GM23338 (cell line): ENCODE data around the gene EOLA2. TPM values are rescaled to one million over a fixed set of nuclear protein-coding genes. Genes with fewer than 3 reads are reported as not detected.
"Not testable (repeated sequence)": the region's sequence is repeated elsewhere in the genome, so short reads cannot be mapped to it uniquely, and the experiment has no call there.

Experiments
- ATAC-seq: fragments of 200-7000 bp; cut with Tn5 transposase; 3 replicates; pipeline ENCODE4 v1.9.1; 2020
- DNase-seq: peaks from one replicate; pipeline ENCODE4 v3.0.0-alpha.2; 2015; ENCODE audit warnings: low spot score
- H2AFZ ChIP-seq: fragments of 200-600 bp; sonication (generic); 2 replicates; pipeline ENCODE4 v1.8.0; 2016; ENCODE audit warnings: antibody characterized with exemption, mild to moderate bottlenecking, moderate library complexity
- H3F3A ChIP-seq: fragments of 200-600 bp; sonication (generic); replicated peaks from 2 replicates; pipeline ENCODE4 v1.8.0; 2017; ENCODE audit warnings: antibody characterized with exemption, mixed run types, low read depth
- H3K27ac ChIP-seq: fragments of 200-600 bp; sonication (generic); 2 replicates; pipeline ENCODE4 v1.6.1; 2016; ENCODE audit warnings: low read depth
- H3K27me3 ChIP-seq: fragments of 200-600 bp; sonication (generic); 2 replicates; pipeline ENCODE4 v1.8.0; 2016; ENCODE audit warnings: mild to moderate bottlenecking, mixed run types, moderate library complexity; ENCODE audit not compliant: insufficient read depth
- H3K36me3 ChIP-seq: fragments of 200-600 bp; sonication (generic); 2 replicates; pipeline ENCODE4 v1.8.0; 2016; ENCODE audit warnings: mild to moderate bottlenecking; ENCODE audit not compliant: insufficient read depth
- H3K4me1 ChIP-seq: fragments of 200-600 bp; sonication (generic); 2 replicates; pipeline ENCODE4 v1.8.0; 2016; ENCODE audit warnings: mild to moderate bottlenecking, moderate library complexity; ENCODE audit not compliant: insufficient read depth
- H3K4me2 ChIP-seq: fragments of 200-600 bp; sonication (generic); 2 replicates; pipeline ENCODE4 v1.7.1; 2017; ENCODE audit warnings: mixed run types
- H3K4me3 ChIP-seq: fragments of 200-600 bp; sonication (generic); 2 replicates; pipeline ENCODE4 v1.6.1; 2016; ENCODE audit warnings: mixed run types
- H3K79me2 ChIP-seq: fragments of 200-600 bp; sonication (generic); replicated peaks from 2 replicates; pipeline ENCODE4 v1.8.0; 2017; ENCODE audit warnings: mild to moderate bottlenecking; ENCODE audit not compliant: insufficient read depth
- H3K9me2 ChIP-seq: fragments of 200-600 bp; sonication (generic); 2 replicates; pipeline ENCODE4 v1.8.0; 2017; ENCODE audit not compliant: insufficient read depth
- H4K20me1 ChIP-seq: fragments of 200-600 bp; sonication (generic); replicated peaks from 2 replicates; pipeline ENCODE4 v1.8.0; 2017; ENCODE audit warnings: mild to moderate bottlenecking; ENCODE audit not compliant: insufficient read depth
- H3K27ac Mint-ChIP-seq: 2 replicates; pipeline ENCODE4 v1.8.0; 2020; ENCODE audit warnings: inconsistent platforms, mild to moderate bottlenecking, moderate library complexity, mixed read lengths
- H3K27me3 Mint-ChIP-seq: 3 replicates; pipeline ENCODE4 v1.8.0; 2022; ENCODE audit warnings: low read depth, mild to moderate bottlenecking, moderate library complexity, mixed read lengths, inconsistent platforms; ENCODE audit not compliant: insufficient read depth, poor library complexity
- H3K36me3 Mint-ChIP-seq: 3 replicates; pipeline ENCODE4 v1.8.0; 2021; ENCODE audit warnings: low read depth, mild to moderate bottlenecking, inconsistent platforms, moderate library complexity, mixed read lengths
- H3K4me1 Mint-ChIP-seq: 3 replicates; pipeline ENCODE4 v1.8.0; 2020; ENCODE audit warnings: mild to moderate bottlenecking, inconsistent platforms, mixed read lengths
- H3K4me3 Mint-ChIP-seq: 3 replicates; pipeline ENCODE4 v1.8.0; 2021; ENCODE audit warnings: moderate library complexity, mild to moderate bottlenecking, inconsistent platforms, mixed read lengths
- H3K9me3 Mint-ChIP-seq: 3 replicates; pipeline ENCODE4 v1.8.0; 2020; ENCODE audit warnings: moderate library complexity, mild to moderate bottlenecking, inconsistent platforms, mixed read lengths
- EZH2 ChIP-seq: fragments of 200-600 bp; sonication (generic); IDR thresholded peaks from one replicate; pipeline ENCODE4 v1.8.0; 2017; ENCODE audit warnings: antibody characterized with exemption, mild to moderate bottlenecking, low read depth; ENCODE audit not compliant: unreplicated experiment
- EZH2phosphoT487 ChIP-seq: fragments of 200-600 bp; sonication (generic); IDR thresholded peaks from one replicate; pipeline ENCODE4 v1.8.1; 2018; ENCODE audit warnings: antibody characterized with exemption; ENCODE audit not compliant: unreplicated experiment
- NANOG ChIP-seq: IDR thresholded peaks from 2 replicates; pipeline ENCODE4 v1.6.1; 2016; ENCODE audit warnings: antibody characterized with exemption, borderline replicate concordance
- POLR2AphosphoS5 ChIP-seq: IDR thresholded peaks from 2 replicates; pipeline ENCODE4 v1.6.1; 2016; ENCODE audit warnings: antibody characterized with exemption, low read depth
- STAT1 ChIP-seq: IDR thresholded peaks from one replicate; pipeline ENCODE4 v1.6.1; 2016; ENCODE audit warnings: antibody characterized with exemption; ENCODE audit not compliant: unreplicated experiment
- ZNF114 ChIP-seq: fragments of 250-450 bp; sonication (Bioruptor Pico); IDR thresholded peaks from 2 replicates; pipeline ENCODE4 v1.5.0; 2020; ENCODE audit warnings: mild to moderate bottlenecking, moderate library complexity
- polyA plus RNA-seq: library from polyadenylated mRNA; unstranded; fragments of >200 nt; fragmentation: Nextera tagmentation; extraction: Ambion mirVana; gene quantifications from 2 replicates; pipeline ENCODE4 v1.2.1, GENCODE V29; 2016
- total RNA-seq: library from RNA; depleted of rRNA; stranded (reverse); fragments of >200 nt; shearing (Covaris generic); gene quantifications from 2 replicates; pipeline ENCODE4 v1.2.3, GENCODE V29; 2014
- TF ChIP-seq, protein P1 (sequence below): fragments of 250-450 bp; sonication (Bioruptor Pico); IDR thresholded peaks from 2 replicates; pipeline ENCODE4 v1.5.0; 2020; ENCODE audit warnings: mild to moderate bottlenecking, moderate library complexity
- TF ChIP-seq, protein P2 (sequence below): IDR thresholded peaks from one replicate; pipeline ENCODE4 v1.6.1; 2018; ENCODE audit warnings: antibody characterized with exemption; ENCODE audit not compliant: unreplicated experiment
- TF ChIP-seq, protein P3 (sequence below): IDR thresholded peaks from 2 replicates; pipeline ENCODE4 v1.6.1; 2016; ENCODE audit warnings: antibody characterized with exemption

Gene EOLA2
- total and polyA plus RNA-seq, 2 experiments from 2014 or later: 24.4 to 25.1 TPM

DNA sequence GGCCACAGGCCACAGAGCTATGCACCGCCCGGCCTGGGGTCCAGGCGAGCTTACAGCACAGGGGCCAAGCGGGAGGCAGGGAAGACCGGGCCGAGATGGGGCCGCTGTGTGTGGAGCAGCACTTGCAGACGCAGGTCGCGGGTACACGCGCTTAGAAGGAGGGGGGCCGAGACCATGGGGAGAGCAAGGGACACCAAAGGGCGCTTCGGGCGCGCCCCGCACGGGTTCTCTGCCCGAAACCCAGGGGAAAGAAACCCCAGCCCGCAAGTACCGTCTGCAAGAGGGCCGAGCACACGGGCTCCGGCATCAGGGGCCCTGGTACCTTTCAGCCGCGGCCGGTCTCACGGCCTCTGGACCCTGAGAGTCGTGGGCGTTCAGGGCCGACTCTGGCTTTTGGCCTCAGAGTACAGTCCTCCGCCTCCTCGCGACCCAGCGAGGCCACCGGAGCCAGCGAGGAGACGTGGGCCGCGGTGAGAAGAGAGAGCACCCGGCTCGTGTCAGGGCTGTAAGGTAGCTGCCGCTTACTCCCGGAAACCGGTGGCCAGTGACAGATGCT is 342 bp downstream of the EOLA2 start:
- H3F3A ChIP-seq: no peaks in the 10 kb centered on the region
- DNase-seq (peak; percentile 20), ATAC-seq (no peak)
- Mint-ChIP-seq H3K27me3 (peaks cover 6% of the 10 kb centered on the region), H3K4me1 (no peaks in the 10 kb centered on the region), H3K36me3 (peaks cover 5% of the 10 kb centered on the region; the same call in 1 of the 3 replicates), H3K9me3 (no peaks in the 10 kb centered on the region), H3K4me3 (peak overlapping the region; percentile 86), H3K27ac (peak overlapping the region; percentile 56; the same call in 1 of the 2 replicates)
- no peaks in the 10 kb centered on the region for H4K20me1 ChIP-seq
- no peaks in the 10 kb centered on the region for H3K27me3 ChIP-seq
- no peak overlapping the region for H2AFZ ChIP-seq
- no peaks in the 10 kb centered on the region for H3K36me3 ChIP-seq
- peak overlapping the region; percentile 78 for H3K4me2 ChIP-seq
- no peaks in the 10 kb centered on the region for H3K9me2 ChIP-seq
- peaks cover 7% of the 10 kb centered on the region for H3K79me2 ChIP-seq
- H3K4me1 ChIP-seq: no peaks in the 10 kb centered on the region
- TF ChIP-seq NANOG: no peak
- TF ChIP-seq EZH2phosphoT487: no peak
- TF ChIP-seq, protein P1, sequence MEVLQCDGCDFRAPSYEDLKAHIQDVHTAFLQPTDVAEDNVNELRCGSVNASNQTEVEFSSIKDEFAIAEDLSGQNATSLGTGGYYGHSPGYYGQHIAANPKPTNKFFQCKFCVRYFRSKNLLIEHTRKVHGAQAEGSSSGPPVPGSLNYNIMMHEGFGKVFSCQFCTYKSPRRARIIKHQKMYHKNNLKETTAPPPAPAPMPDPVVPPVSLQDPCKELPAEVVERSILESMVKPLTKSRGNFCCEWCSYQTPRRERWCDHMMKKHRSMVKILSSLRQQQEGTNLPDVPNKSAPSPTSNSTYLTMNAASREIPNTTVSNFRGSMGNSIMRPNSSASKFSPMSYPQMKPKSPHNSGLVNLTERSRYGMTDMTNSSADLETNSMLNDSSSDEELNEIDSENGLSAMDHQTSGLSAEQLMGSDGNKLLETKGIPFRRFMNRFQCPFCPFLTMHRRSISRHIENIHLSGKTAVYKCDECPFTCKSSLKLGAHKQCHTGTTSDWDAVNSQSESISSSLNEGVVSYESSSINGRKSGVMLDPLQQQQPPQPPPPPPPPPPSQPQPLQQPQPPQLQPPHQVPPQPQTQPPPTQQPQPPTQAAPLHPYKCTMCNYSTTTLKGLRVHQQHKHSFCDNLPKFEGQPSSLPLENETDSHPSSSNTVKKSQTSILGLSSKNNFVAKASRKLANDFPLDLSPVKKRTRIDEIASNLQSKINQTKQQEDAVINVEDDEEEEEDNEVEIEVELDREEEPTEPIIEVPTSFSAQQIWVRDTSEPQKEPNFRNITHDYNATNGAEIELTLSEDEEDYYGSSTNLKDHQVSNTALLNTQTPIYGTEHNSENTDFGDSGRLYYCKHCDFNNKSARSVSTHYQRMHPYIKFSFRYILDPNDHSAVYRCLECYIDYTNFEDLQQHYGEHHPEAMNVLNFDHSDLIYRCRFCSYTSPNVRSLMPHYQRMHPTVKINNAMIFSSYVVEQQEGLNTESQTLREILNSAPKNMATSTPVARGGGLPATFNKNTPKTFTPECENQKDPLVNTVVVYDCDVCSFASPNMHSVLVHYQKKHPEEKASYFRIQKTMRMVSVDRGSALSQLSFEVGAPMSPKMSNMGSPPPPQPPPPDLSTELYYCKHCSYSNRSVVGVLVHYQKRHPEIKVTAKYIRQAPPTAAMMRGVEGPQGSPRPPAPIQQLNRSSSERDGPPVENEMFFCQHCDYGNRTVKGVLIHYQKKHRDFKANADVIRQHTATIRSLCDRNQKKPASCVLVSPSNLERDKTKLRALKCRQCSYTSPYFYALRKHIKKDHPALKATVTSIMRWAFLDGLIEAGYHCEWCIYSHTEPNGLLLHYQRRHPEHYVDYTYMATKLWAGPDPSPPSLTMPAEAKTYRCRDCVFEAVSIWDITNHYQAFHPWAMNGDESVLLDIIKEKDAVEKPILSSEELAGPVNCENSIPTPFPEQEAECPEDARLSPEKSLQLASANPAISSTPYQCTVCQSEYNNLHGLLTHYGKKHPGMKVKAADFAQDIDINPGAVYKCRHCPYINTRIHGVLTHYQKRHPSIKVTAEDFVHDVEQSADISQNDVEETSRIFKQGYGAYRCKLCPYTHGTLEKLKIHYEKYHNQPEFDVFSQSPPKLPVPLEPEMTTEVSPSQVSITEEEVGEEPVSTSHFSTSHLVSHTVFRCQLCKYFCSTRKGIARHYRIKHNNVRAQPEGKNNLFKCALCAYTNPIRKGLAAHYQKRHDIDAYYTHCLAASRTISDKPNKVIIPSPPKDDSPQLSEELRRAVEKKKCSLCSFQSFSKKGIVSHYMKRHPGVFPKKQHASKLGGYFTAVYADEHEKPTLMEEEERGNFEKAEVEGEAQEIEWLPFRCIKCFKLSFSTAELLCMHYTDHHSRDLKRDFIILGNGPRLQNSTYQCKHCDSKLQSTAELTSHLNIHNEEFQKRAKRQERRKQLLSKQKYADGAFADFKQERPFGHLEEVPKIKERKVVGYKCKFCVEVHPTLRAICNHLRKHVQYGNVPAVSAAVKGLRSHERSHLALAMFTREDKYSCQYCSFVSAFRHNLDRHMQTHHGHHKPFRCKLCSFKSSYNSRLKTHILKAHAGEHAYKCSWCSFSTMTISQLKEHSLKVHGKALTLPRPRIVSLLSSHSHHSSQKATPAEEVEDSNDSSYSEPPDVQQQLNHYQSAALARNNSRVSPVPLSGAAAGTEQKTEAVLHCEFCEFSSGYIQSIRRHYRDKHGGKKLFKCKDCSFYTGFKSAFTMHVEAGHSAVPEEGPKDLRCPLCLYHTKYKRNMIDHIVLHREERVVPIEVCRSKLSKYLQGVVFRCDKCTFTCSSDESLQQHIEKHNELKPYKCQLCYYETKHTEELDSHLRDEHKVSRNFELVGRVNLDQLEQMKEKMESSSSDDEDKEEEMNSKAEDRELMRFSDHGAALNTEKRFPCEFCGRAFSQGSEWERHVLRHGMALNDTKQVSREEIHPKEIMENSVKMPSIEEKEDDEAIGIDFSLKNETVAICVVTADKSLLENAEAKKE (CRISPR knock-in tag): no peak
- no peak for TF ChIP-seq EZH2
- TF ChIP-seq, protein P2, sequence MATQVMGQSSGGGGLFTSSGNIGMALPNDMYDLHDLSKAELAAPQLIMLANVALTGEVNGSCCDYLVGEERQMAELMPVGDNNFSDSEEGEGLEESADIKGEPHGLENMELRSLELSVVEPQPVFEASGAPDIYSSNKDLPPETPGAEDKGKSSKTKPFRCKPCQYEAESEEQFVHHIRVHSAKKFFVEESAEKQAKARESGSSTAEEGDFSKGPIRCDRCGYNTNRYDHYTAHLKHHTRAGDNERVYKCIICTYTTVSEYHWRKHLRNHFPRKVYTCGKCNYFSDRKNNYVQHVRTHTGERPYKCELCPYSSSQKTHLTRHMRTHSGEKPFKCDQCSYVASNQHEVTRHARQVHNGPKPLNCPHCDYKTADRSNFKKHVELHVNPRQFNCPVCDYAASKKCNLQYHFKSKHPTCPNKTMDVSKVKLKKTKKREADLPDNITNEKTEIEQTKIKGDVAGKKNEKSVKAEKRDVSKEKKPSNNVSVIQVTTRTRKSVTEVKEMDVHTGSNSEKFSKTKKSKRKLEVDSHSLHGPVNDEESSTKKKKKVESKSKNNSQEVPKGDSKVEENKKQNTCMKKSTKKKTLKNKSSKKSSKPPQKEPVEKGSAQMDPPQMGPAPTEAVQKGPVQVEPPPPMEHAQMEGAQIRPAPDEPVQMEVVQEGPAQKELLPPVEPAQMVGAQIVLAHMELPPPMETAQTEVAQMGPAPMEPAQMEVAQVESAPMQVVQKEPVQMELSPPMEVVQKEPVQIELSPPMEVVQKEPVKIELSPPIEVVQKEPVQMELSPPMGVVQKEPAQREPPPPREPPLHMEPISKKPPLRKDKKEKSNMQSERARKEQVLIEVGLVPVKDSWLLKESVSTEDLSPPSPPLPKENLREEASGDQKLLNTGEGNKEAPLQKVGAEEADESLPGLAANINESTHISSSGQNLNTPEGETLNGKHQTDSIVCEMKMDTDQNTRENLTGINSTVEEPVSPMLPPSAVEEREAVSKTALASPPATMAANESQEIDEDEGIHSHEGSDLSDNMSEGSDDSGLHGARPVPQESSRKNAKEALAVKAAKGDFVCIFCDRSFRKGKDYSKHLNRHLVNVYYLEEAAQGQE: no peak
- no peak for TF ChIP-seq STAT1
- TF ChIP-seq ZNF114 (CRISPR knock-in tag): no peak
- TF ChIP-seq POLR2AphosphoS5: no peak
- TF ChIP-seq, protein P3, sequence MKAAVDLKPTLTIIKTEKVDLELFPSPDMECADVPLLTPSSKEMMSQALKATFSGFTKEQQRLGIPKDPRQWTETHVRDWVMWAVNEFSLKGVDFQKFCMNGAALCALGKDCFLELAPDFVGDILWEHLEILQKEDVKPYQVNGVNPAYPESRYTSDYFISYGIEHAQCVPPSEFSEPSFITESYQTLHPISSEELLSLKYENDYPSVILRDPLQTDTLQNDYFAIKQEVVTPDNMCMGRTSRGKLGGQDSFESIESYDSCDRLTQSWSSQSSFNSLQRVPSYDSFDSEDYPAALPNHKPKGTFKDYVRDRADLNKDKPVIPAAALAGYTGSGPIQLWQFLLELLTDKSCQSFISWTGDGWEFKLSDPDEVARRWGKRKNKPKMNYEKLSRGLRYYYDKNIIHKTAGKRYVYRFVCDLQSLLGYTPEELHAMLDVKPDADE: no peak
- H3K4me3 ChIP-seq: peak overlapping the region; percentile 68
- H3K27ac ChIP-seq: peak overlapping the region; percentile 69; the same call in 1 of the 2 replicates

DNA sequence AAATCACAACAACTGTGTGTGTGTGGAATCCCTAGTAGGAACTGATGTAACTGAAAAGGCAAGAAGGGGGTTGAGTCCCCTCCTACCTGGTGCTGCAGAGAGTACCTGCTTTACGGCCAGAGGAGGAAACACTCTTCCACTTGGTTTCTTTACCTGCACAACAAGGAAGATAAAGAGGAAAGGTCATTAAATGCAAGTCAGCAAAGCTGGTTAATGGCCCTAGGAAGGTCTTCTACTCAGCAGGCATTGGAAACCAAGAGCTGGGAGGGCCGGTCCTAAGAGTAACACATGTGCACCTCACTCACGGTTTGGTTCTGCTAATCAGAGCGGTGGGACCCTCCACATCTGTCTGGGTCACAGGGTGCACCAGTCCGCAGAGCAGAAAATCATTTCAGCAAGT is 963 bp downstream of the EOLA2 start:
- peak overlapping the region; percentile 56; the same call in 1 of the 2 replicates for H3K27ac Mint-ChIP-seq
- not testable (repeated sequence) for H3F3A ChIP-seq, H3K27me3 ChIP-seq, H3K27ac ChIP-seq, H4K20me1 ChIP-seq, H2AFZ ChIP-seq, ATAC-seq, H3K36me3 Mint-ChIP-seq, H3K36me3 ChIP-seq, DNase-seq, H3K79me2 ChIP-seq, H3K9me2 ChIP-seq, H3K4me1 ChIP-seq, H3K4me1 Mint-ChIP-seq, H3K27me3 Mint-ChIP-seq, H3K9me3 Mint-ChIP-seq
- peak overlapping the region; percentile 86 for H3K4me3 Mint-ChIP-seq
- Histone ChIP-seq H3K4me2 (peak overlapping the region; percentile 78), H3K4me3 (peak overlapping the region; percentile 68)
